Measurements from ENCODE around the gene LFNG.

The LFNG gene

GRCh38 chr7:2576742-2577491 is 57.3 kb downstream of the LFNG start:
- no peak for DNase-seq
